CD14-positive monocyte (primary cell): ENCODE measurements around the gene CAMK4. TPM values are rescaled to one million over a fixed set of nuclear protein-coding genes. Genes with fewer than 3 reads are reported as not detected.

Experiments
- DNase-seq, 3 donors: peaks; one replicate each; pipeline ENCODE4 v3.0.0-alpha.2; 2011 to 2022
- H2AFZ ChIP-seq: 2 replicates; pipeline ENCODE4 v1.6.0; 2012; ENCODE audit warnings: mild to moderate bottlenecking, low read depth, low read length, inconsistent platforms; ENCODE audit not compliant: insufficient read depth, poor library complexity, severe bottlenecking
- H3K27ac ChIP-seq, 2 donors: 1 replicate in 1 of 2; 2 replicates in 1 of 2; pipeline ENCODE4 v1.5.1; 2012 to 2013; ENCODE audit warnings: low read length in 2 of 2, control low read depth in 1 of 2, inconsistent platforms in 1 of 2, low read depth in 1 of 2, mild to moderate bottlenecking in 1 of 2
- H3K27me3 ChIP-seq, 2 donors: one replicate each; pipeline versions ENCODE4 v1.6.0 to v1.6.1; 2011 to 2013; ENCODE audit warnings: low read length in 2 of 2; ENCODE audit not compliant: control insufficient read depth in 2 of 2, insufficient read depth in 2 of 2
- H3K36me3 ChIP-seq, 2 donors: replicated peaks in 1 of 2; 1 replicate in 1 of 2; 2 replicates in 1 of 2; pipeline versions ENCODE4 v1.5.1 to v1.6.1; 2012 to 2013; ENCODE audit warnings: low read length in 2 of 2, control low read depth in 1 of 2, inconsistent platforms in 1 of 2, mild to moderate bottlenecking in 1 of 2; ENCODE audit not compliant: insufficient read depth in 2 of 2, control insufficient read depth in 1 of 2
- H3K4me1 ChIP-seq, 2 donors: 1 replicate in 1 of 2; 2 replicates in 1 of 2; pipeline versions ENCODE4 v1.5.1 to v1.6.1; 2012 to 2013; ENCODE audit warnings: low read length in 2 of 2, control low read depth in 1 of 2, inconsistent platforms in 1 of 2, mild to moderate bottlenecking in 1 of 2, moderate library complexity in 1 of 2; ENCODE audit not compliant: insufficient read depth in 2 of 2, control insufficient read depth in 1 of 2
- H3K4me2 ChIP-seq: replicated peaks from 2 replicates; pipeline ENCODE3; 2012; ENCODE audit warnings: low read length, moderate library complexity, mild to moderate bottlenecking; ENCODE audit not compliant: poor library complexity, severe bottlenecking; ENCODE audit errors: extremely low read depth
- H3K4me3 ChIP-seq, 3 experiments: fragments of 200-600 bp in 1 of 3; sonication (generic) in 1 of 3; replicated peaks in 1 of 3; 1 replicate in 2 of 3; 2 replicates in 1 of 3; pipeline ENCODE4 v1.5.1; 2011 to 2013; ENCODE audit warnings: low read length in 3 of 3, mild to moderate bottlenecking in 3 of 3, control low read depth in 2 of 3, low read depth in 2 of 3, inconsistent platforms in 1 of 3, moderate library complexity in 1 of 3
- H3K79me2 ChIP-seq: 2 replicates; pipeline ENCODE4 v1.6.0; 2012; ENCODE audit warnings: mild to moderate bottlenecking, control low read depth, inconsistent platforms, low read length, moderate library complexity; ENCODE audit not compliant: insufficient read depth
- H3K9ac ChIP-seq: 2 replicates; pipeline ENCODE4 v1.6.0; 2017; ENCODE audit warnings: low read length, mild to moderate bottlenecking; ENCODE audit not compliant: insufficient read depth, poor library complexity, severe bottlenecking
- H3K9me3 ChIP-seq, 2 donors: replicated peaks in 1 of 2; 1 replicate in 1 of 2; 2 replicates in 1 of 2; pipeline versions ENCODE4 v1.5.1 to v1.6.1; 2012 to 2013; ENCODE audit warnings: low read length in 2 of 2, control low read depth in 1 of 2; ENCODE audit not compliant: control insufficient read depth in 1 of 2, insufficient read depth in 1 of 2
- H4K20me1 ChIP-seq: 2 replicates; pipeline ENCODE4 v1.6.0; 2012; ENCODE audit warnings: mild to moderate bottlenecking, low read length, control low read depth, moderate library complexity; ENCODE audit not compliant: insufficient read depth
- H3K27ac Mint-ChIP-seq, 7 donors: one replicate each; pipeline ENCODE4 v1.8.0; 2020; ENCODE audit warnings: mild to moderate bottlenecking in 7 of 7, mixed read lengths in 7 of 7, moderate library complexity in 6 of 7, inconsistent platforms in 2 of 7
- H3K27me3 Mint-ChIP-seq, 3 donors: one replicate each; pipeline ENCODE4 v1.8.0; 2021 to 2022; ENCODE audit warnings: low read depth in 3 of 3, mild to moderate bottlenecking in 3 of 3, mixed read lengths in 3 of 3, moderate library complexity in 3 of 3, inconsistent platforms in 1 of 3
- H3K36me3 Mint-ChIP-seq, 2 donors: one replicate each; pipeline ENCODE4 v1.8.0; 2020; ENCODE audit warnings: mixed read lengths in 2 of 2, inconsistent platforms in 1 of 2, mild to moderate bottlenecking in 1 of 2
- H3K4me1 Mint-ChIP-seq: one replicate; pipeline ENCODE4 v1.8.0; 2020; ENCODE audit warnings: mild to moderate bottlenecking, mixed read lengths
- H3K4me3 Mint-ChIP-seq, 2 donors: one replicate each; pipeline ENCODE4 v1.8.0; 2020; ENCODE audit warnings: mild to moderate bottlenecking in 2 of 2, mixed read lengths in 2 of 2, moderate library complexity in 1 of 2
- H3K9me3 Mint-ChIP-seq, 7 donors: one replicate each; pipeline ENCODE4 v1.8.0; 2020 to 2022; ENCODE audit warnings: mixed read lengths in 7 of 7, mild to moderate bottlenecking in 6 of 7, moderate library complexity in 6 of 7, inconsistent platforms in 2 of 7
- WGBS: methylation state at CpG from one replicate; pipeline ENCODE4 v1.1.5; 2013; ENCODE audit warnings: missing lambda C conversion rate; ENCODE audit not compliant: insufficient coverage; 5-methylcytosine and 5-hydroxymethylcytosine counted together
- intact Hi-C, 2 donors: fragments of 100-400 bp; cut with micrococcal nuclease; formaldehyde crosslinking; loops; one replicate each; pipeline versions ENCODE4 v1.15.0 to v1.15.1; 2023
- polyA plus RNA-seq, 3 donors: library from polyadenylated mRNA; depleted of rRNA in 1 of 3; unstranded in 2 of 3; stranded (reverse) in 1 of 3; fragments of 300-500 nt in 2 of 3; fragments of >200 nt in 1 of 3; fragmentation: Illumina TruSeq in 2 of 3; gene quantifications; 1 replicate in 2 of 3; 2 replicates in 1 of 3; pipeline ENCODE4 v1.2.3, GENCODE V29; 2012 to 2021
- TF ChIP-seq, protein P1 (sequence below): fragments of 200-600 bp; IDR thresholded peaks from one replicate; pipeline ENCODE4 v1.8.0; 2022; ENCODE audit warnings: antibody characterized with exemption, mild to moderate bottlenecking

The CAMK4 gene
- polyA plus RNA-seq, 3 donors = 0.24 to 0.28 TPM; not detected in 1

DNA sequence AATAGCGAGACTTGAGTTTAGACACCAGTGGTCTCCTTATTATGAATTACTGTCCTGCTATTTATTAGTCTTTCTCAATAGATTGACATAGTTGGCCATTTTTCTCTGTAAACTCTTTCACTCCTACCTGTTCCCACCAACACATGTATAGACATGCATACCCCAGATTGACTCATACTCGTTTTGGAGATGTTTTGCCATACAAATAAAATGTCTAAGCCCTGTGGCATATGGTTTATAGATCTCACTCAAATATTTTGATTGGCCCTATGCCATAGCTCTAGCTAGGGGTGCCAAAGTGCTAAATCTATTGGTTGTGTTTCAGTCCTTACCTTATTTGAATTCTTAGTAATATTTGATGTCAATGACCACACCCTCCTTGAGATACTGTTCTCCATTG lies 42.3 kb downstream of the CAMK4 start:
- H3K4me1 ChIP-seq = no peaks in the 10 kb centered on the region
- no peak overlapping the region for H3K9ac ChIP-seq
- no peak overlapping the region for H3K4me3 Mint-ChIP-seq
- H3K36me3 ChIP-seq = no peaks in the 10 kb centered on the region
- no peaks in the 10 kb centered on the region for H3K79me2 ChIP-seq
- H3K27me3 Mint-ChIP-seq = no peaks in the 10 kb centered on the region
- no peaks in the 10 kb centered on the region for H3K9me3 ChIP-seq
- H3K36me3 Mint-ChIP-seq = no peaks in the 10 kb centered on the region
- H3K9me3 Mint-ChIP-seq = peaks cover 0 to 4% (median 2%) of the 10 kb centered on the region in 7 donors
- H3K27me3 ChIP-seq = no peaks in the 10 kb centered on the region
- H3K4me2 ChIP-seq = no peak overlapping the region
- no peak overlapping the region for H3K27ac Mint-ChIP-seq
- H3K4me1 Mint-ChIP-seq = no peaks in the 10 kb centered on the region
- no peak overlapping the region for H3K27ac ChIP-seq
- DNase-seq = no peak
- intact Hi-C loops = no loop called here
- TF ChIP-seq, protein P1, sequence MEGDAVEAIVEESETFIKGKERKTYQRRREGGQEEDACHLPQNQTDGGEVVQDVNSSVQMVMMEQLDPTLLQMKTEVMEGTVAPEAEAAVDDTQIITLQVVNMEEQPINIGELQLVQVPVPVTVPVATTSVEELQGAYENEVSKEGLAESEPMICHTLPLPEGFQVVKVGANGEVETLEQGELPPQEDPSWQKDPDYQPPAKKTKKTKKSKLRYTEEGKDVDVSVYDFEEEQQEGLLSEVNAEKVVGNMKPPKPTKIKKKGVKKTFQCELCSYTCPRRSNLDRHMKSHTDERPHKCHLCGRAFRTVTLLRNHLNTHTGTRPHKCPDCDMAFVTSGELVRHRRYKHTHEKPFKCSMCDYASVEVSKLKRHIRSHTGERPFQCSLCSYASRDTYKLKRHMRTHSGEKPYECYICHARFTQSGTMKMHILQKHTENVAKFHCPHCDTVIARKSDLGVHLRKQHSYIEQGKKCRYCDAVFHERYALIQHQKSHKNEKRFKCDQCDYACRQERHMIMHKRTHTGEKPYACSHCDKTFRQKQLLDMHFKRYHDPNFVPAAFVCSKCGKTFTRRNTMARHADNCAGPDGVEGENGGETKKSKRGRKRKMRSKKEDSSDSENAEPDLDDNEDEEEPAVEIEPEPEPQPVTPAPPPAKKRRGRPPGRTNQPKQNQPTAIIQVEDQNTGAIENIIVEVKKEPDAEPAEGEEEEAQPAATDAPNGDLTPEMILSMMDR = no peak
- WGBS = no CpG with 5 or more reads among the region's 2 CpGs
- no peaks in the 10 kb centered on the region for H4K20me1 ChIP-seq
- H3K4me3 ChIP-seq = no peak overlapping the region
- no peak overlapping the region for H2AFZ ChIP-seq

DNA sequence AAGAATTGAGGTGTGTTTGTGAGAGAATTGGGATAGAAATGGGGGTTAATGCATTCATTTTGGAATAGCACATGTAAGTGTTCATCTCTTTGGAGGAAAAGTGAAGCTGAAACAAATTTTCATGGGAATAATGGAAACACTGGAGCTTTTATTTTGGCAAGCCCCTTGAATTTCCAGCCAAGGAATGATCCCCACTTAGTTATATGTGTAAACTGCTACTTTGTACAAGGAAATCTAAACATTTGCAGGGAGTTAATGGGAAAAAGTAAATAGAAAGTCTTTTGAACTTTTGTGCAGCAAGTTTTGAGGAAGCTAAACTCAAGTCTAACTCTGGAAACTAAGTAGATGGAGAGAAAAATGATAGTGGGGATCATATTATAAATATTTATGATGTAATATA lies 44.1 kb downstream of the CAMK4 start:
- H3K27me3 Mint-ChIP-seq = no peaks in the 10 kb centered on the region
- H3K4me3 Mint-ChIP-seq = no peak overlapping the region
- no peaks in the 10 kb centered on the region for H4K20me1 ChIP-seq
- no peaks in the 10 kb centered on the region for H3K36me3 ChIP-seq
- H3K27ac ChIP-seq = no peak overlapping the region
- no peaks in the 10 kb centered on the region for H3K36me3 Mint-ChIP-seq
- no peaks in the 10 kb centered on the region for H3K27me3 ChIP-seq
- no peaks in the 10 kb centered on the region for H3K4me1 Mint-ChIP-seq
- TF ChIP-seq, protein P1 = no peak
- intact Hi-C loops = no loop called here
- H3K4me1 ChIP-seq = no peaks in the 10 kb centered on the region
- H3K9ac ChIP-seq = no peak overlapping the region
- no peak for DNase-seq
- H3K4me2 ChIP-seq = no peak overlapping the region
- H3K9me3 Mint-ChIP-seq = peaks cover 0 to 4% (median 2%) of the 10 kb centered on the region in 7 donors
- no peak overlapping the region for H3K4me3 ChIP-seq
- no peak overlapping the region for H3K27ac Mint-ChIP-seq
- no peaks in the 10 kb centered on the region for H3K9me3 ChIP-seq
- no peaks in the 10 kb centered on the region for H3K79me2 ChIP-seq
- H2AFZ ChIP-seq = no peak overlapping the region
